ENCODE measurements around the gene IQCF5.
"Not testable (repeated sequence)": the region's sequence is repeated elsewhere in the genome, so short reads cannot be mapped to it uniquely, and the experiment has no call there.

Gene IQCF5

GRCh38 chr3:51875501-51875900, at the start of gene IQCF5:
Gene IQCF5, minus strand, starts transcription at chr3:51875601. Its CDS starts 70 bp downstream, at chr3:51875531.
- Mint-ChIP-seq H3K27me3 (peaks cover 23% of the 10 kb centered on the region), H3K4me1 (peaks cover 6% of the 10 kb centered on the region), H3K9me3 (no peaks in the 10 kb centered on the region), H3K27ac (peak within 1 kb of the TSS in 1 of 2 donors; percentile 15), H3K4me3 (no peak within 1 kb of the TSS)
- DNase-seq (no peak), ATAC-seq (no peak)

- Mint-ChIP-seq H3K27ac (no peak overlapping the region), H3K4me3 (no peak overlapping the region), H3K27me3 (no peaks in the 10 kb centered on the region), H3K4me1 (no peaks in the 10 kb centered on the region), H3K9me3 (no peaks in the 10 kb centered on the region)
- DNase-seq, result no peak
- ATAC-seq, result no peak
Observed at GRCh38 chr3:51921081-51921578, 45.7 kb upstream of the IQCF5 start.

GRCh38 chr3:51916418-51916817, 41.0 kb upstream of the IQCF5 start:
- no peak overlapping the region for H3K27ac Mint-ChIP-seq
- no peaks in the 10 kb centered on the region for H3K4me1 Mint-ChIP-seq
- DNase-seq, result no peak
- no peak overlapping the region for H3K4me3 Mint-ChIP-seq
- no peak for ATAC-seq
- H3K9me3 Mint-ChIP-seq, result no peaks in the 10 kb centered on the region
- no peaks in the 10 kb centered on the region for H3K27me3 Mint-ChIP-seq

- Mint-ChIP-seq H3K27me3 (peaks cover 36% of the 10 kb centered on the region), H3K9me3 (peaks cover 22 to 50% of the 10 kb centered on the region in 2 donors)
- no peak for ATAC-seq
Observed at GRCh38 chr3:51908026-51908425, 32.6 kb upstream of the IQCF5 start.

GRCh38 chr3:51904034-51904823, 28.8 kb upstream of the IQCF5 start:
- peaks cover 21 to 50% of the 10 kb centered on the region in 2 donors for H3K9me3 Mint-ChIP-seq
- H3K27ac Mint-ChIP-seq, result no peak overlapping the region
- peaks cover 62% of the 10 kb centered on the region for H3K27me3 Mint-ChIP-seq
- ATAC-seq (no peak), DNase-seq (no peak)
- peaks cover 6% of the 10 kb centered on the region for H3K4me1 Mint-ChIP-seq
- H3K4me3 Mint-ChIP-seq, result no peak overlapping the region

More at GRCh38 chr3:51908026-51908425, 32.6 kb upstream of the IQCF5 start:
- Mint-ChIP-seq H3K4me1 (no peaks in the 10 kb centered on the region), H3K4me3 (no peak overlapping the region), H3K27ac (no peak overlapping the region)
- no peak for DNase-seq

- H3K4me3 Mint-ChIP-seq, H3K27ac Mint-ChIP-seq, H3K4me1 Mint-ChIP-seq, ATAC-seq: not testable (repeated sequence)
- Mint-ChIP-seq H3K9me3 (peaks cover 12 to 32% of the 10 kb centered on the region in 2 donors), H3K27me3 (peaks cover 59% of the 10 kb centered on the region)
- peak in 1 of 2 donors; percentile 26 for DNase-seq
Observed at GRCh38 chr3:51902361-51902760, 27.0 kb upstream of the IQCF5 start.

GRCh38 chr3:51900043-51900442, 24.6 kb upstream of the IQCF5 start:
- H3K27me3 Mint-ChIP-seq, result peaks cover 60% of the 10 kb centered on the region
- not testable (repeated sequence) for DNase-seq, H3K4me3 Mint-ChIP-seq, H3K27ac Mint-ChIP-seq, H3K4me1 Mint-ChIP-seq, ATAC-seq
- peaks cover 6 to 11% of the 10 kb centered on the region in 2 donors for H3K9me3 Mint-ChIP-seq

GRCh38 chr3:51897391-51897790, 22.0 kb upstream of the IQCF5 start:
- ATAC-seq, result no peak
- H3K9me3 Mint-ChIP-seq, result no peaks in the 10 kb centered on the region
- peaks cover 6% of the 10 kb centered on the region for H3K4me1 Mint-ChIP-seq
- no peak overlapping the region for H3K27ac Mint-ChIP-seq
- DNase-seq, result no peak
- peaks cover 47% of the 10 kb centered on the region for H3K27me3 Mint-ChIP-seq
- no peak overlapping the region for H3K4me3 Mint-ChIP-seq

GRCh38 chr3:51896607-51897305, 21.4 kb upstream of the IQCF5 start:
- ATAC-seq, result no peak
- Mint-ChIP-seq H3K4me1 (peaks cover 10% of the 10 kb centered on the region), H3K27ac (no peak overlapping the region), H3K27me3 (peaks cover 43% of the 10 kb centered on the region), H3K4me3 (no peak overlapping the region), H3K9me3 (no peaks in the 10 kb centered on the region)
- no peak for DNase-seq

GRCh38 chr3:51894939-51895338, 19.5 kb upstream of the IQCF5 start:
- Mint-ChIP-seq H3K4me1 (peaks cover 12% of the 10 kb centered on the region), H3K27ac (no peak overlapping the region), H3K27me3 (peaks cover 34% of the 10 kb centered on the region), H3K9me3 (no peaks in the 10 kb centered on the region), H3K4me3 (no peak overlapping the region)
- DNase-seq, result no peak
- no peak for ATAC-seq

- H3K4me3 Mint-ChIP-seq, result no peak overlapping the region
- no peak overlapping the region for H3K27ac Mint-ChIP-seq
- H3K9me3 Mint-ChIP-seq, result no peaks in the 10 kb centered on the region
- no peak for ATAC-seq
- DNase-seq, result no peak
- H3K4me1 Mint-ChIP-seq, result peaks cover 12% of the 10 kb centered on the region
- H3K27me3 Mint-ChIP-seq, result peaks cover 34% of the 10 kb centered on the region
Observed at GRCh38 chr3:51894391-51894790, 19.0 kb upstream of the IQCF5 start.

- no peaks in the 10 kb centered on the region for H3K9me3 Mint-ChIP-seq
- peaks cover 12% of the 10 kb centered on the region for H3K4me1 Mint-ChIP-seq
- H3K4me3 Mint-ChIP-seq, result no peak overlapping the region
- DNase-seq, result no peak
- no peak for ATAC-seq
- peak overlapping the region; percentile 28 to 60 for H3K27ac Mint-ChIP-seq
- peaks cover 16% of the 10 kb centered on the region for H3K27me3 Mint-ChIP-seq
Observed at GRCh38 chr3:51891242-51892039, 16.0 kb upstream of the IQCF5 start.

GRCh38 chr3:51888463-51889105, 13.2 kb upstream of the IQCF5 start:
- H3K9me3 Mint-ChIP-seq, result no peaks in the 10 kb centered on the region
- peaks cover 7% of the 10 kb centered on the region for H3K27me3 Mint-ChIP-seq
- H3K4me1 Mint-ChIP-seq, result peaks cover 12% of the 10 kb centered on the region
- no peak overlapping the region for H3K4me3 Mint-ChIP-seq
- no peak overlapping the region for H3K27ac Mint-ChIP-seq
- no peak for DNase-seq
- no peak for ATAC-seq

- H3K9me3 Mint-ChIP-seq, result no peaks in the 10 kb centered on the region
- ATAC-seq (no peak), DNase-seq (no peak)
- H3K27ac Mint-ChIP-seq, result no peak overlapping the region
- H3K4me3 Mint-ChIP-seq, result no peak overlapping the region
- peaks cover 12% of the 10 kb centered on the region for H3K4me1 Mint-ChIP-seq
- peaks cover 7% of the 10 kb centered on the region for H3K27me3 Mint-ChIP-seq
Observed at GRCh38 chr3:51887620-51888019, 12.2 kb upstream of the IQCF5 start.

GRCh38 chr3:51886447-51886846, 11.0 kb upstream of the IQCF5 start:
- H3K4me3 Mint-ChIP-seq, result no peak overlapping the region
- H3K27me3 Mint-ChIP-seq, result peaks cover 15% of the 10 kb centered on the region
- no peaks in the 10 kb centered on the region for H3K9me3 Mint-ChIP-seq
- H3K27ac Mint-ChIP-seq, result no peak overlapping the region
- ATAC-seq (peak; percentile 73), DNase-seq (no peak)
- peaks cover 6% of the 10 kb centered on the region for H3K4me1 Mint-ChIP-seq

All from stimulated activated naive CD8-positive, alpha-beta T cell treated with anti-CD3 and anti-CD28 coated beads, Interleukin-15, amount 100 ng/mL, for 72 hours (primary cell).